CD4-positive, alpha-beta T cell treated with Interleukin-4 for 1 hour (primary cell): Measurements from ENCODE around the gene RAB3GAP2.
"Not testable (repeated sequence)": the region's sequence is repeated elsewhere in the genome, so short reads cannot be mapped to it uniquely, and the experiment has no call there.

Experiments used
- DNase-seq, 2 donors: peaks; one replicate each; pipeline ENCODE4 v3.0.0-alpha.2; 2020 to 2022

Gene RAB3GAP2

DNA sequence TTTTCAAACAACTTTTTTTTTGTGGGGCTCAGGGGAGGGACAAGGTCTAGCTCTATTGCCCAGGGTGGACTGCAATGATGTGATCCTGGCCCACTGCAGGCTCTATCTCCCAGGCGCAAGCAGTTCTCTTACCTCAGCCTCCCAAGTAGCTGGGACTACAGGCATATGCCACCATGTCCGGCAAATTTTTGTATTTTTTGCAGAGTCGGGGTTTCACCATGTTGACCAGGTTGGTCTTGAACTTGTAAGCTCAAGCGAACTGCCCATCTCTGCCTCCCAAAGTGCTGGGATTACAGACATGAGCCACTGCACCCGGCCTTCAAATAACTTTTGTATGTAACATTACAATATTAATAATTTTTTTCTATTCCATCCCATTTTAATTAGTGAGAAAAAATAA, 33.0 kb downstream of the RAB3GAP2 start:
- no peak for DNase-seq

DNA sequence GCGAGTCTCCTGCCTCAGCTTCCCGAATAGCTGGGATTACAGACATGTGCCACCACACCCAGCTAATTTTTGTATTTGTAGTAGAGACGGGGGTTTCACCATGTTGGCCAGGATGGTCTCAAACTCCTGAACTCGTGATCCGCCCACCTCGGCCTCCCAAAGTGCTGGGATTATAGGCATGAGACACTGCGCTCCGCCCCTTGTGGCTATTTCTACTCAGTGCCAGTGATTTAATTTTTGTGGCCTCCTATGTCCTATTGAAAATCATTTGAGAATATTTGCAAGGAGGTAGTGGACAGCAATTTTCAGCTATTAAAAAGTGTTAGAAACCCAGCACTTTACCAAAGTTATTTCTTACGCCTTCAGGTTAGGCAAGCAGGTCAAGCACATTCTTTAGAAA, 36.0 kb downstream of the RAB3GAP2 start:
- not testable (repeated sequence) for DNase-seq

DNA sequence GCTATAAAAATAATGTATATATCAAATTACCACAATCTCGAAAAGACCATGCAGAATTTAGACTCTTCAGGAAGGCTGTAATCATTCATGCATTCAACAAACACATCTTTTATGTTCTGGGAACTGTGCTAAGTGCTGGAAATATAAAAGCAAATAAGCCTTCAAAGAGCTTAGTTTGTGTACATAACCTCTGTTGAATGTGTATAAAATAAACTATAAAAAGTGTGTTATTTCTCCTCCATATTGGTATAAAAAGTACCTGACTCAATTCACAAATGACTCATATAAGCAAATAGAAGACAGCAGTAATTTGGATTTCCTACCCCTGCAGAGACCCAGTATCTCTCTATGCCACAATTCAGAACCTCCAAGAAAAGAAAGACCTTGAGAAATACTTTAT, 36.8 kb downstream of the RAB3GAP2 start:
- no peak for DNase-seq

DNA sequence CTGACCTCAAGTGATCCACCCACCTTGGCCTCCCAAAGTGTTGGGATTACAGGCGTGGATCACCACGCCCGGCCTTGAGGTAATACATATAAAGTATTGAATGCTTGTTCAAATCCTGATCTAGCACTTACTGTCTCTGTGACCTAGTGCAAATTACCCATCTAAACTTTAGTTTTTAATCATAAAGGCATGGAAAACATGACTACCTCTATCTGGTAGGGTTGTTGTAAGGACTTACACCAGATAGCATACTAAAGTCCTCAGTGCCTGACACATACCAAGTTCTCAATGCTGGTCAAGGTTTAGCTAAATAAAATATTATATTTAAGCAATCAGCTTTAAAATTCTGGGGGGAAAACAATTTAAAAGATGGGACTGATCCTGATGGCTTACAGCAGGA, 38.3 kb downstream of the RAB3GAP2 start:
- DNase-seq, result no peak

DNA sequence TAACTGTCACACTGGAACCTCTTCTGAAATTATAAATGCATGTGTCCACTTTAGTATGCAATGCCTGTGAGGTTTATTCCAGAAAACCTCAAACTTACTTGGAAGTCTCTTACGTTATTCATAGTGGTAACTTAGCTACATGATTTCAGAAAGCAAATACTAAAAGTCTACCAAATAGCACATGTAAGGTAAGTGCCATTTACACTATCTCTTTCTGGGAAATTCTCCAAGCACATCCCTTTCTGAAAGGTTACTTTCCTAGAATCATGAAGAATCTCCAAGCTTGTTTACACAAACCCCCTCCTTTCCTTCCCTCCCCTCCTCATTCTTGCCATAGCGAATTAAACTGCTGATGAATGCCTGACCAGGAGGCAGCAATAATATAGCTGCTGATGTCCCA, 42.5 kb downstream of the RAB3GAP2 start:
- DNase-seq, result no peak

- DNase-seq, result no peak
Measured at GRCh38 chr1:220227393-220227792, 44.9 kb downstream of the RAB3GAP2 start.

DNA sequence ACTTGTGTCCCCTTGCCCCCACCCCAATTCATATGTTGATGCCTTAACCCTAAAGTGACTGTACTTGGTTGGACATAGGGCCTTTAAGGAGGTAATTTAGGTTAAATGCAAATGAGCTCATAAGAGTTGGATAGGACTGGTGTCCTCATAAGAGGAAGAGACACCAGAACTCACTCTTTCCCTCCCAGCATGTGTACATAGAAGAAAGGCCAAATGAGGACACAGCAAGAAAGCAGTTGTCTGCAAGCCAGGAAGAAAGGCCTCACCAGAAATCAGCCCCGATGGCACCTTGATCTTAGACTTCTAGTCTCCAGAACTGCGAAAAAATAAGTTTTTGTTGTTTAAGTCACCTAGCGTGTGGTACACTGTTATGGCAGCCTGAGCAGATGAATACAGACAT, 45.5 kb downstream of the RAB3GAP2 start:
- DNase-seq, result no peak

GRCh38 chr1:220225957-220226356, 46.3 kb downstream of the RAB3GAP2 start:
- DNase-seq, result no peak

DNA sequence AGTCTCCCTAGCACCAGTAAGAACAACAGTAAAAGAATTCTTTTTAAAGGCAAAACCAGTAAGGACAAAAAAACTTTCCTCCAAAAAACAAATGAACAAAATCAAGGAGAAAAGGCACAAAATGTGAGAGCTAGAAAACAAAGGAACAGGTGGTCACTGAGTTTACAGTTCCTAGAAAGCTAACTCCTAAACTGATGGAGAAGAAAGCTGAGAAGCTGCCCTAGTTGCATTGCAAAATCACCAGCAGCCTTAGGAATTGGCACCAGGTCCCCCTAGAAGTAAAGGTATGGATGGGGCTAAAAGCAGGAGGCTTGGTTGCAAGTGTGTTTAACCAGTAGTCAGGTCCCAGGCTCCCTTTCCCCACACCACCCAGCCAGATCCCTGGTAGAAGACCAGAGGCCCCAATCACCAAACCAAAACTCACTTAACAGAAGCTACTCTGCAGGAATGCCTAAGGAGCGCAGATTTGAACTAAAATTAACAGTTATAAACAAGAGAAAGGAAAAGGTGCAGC, 47.6 kb downstream of the RAB3GAP2 start:
- no peak for DNase-seq

- DNase-seq, result no peak
Measured at GRCh38 chr1:220224033-220224432, 48.2 kb downstream of the RAB3GAP2 start.

GRCh38 chr1:220222939-220223338, 49.3 kb downstream of the RAB3GAP2 start:
- peak in 1 of 2 donors; percentile 14 for DNase-seq

- DNase-seq, result no peak
Measured at GRCh38 chr1:220221670-220222069, 50.6 kb downstream of the RAB3GAP2 start.

- DNase-seq, result no peak
Measured at GRCh38 chr1:220221269-220221668, 51.0 kb downstream of the RAB3GAP2 start.

DNA sequence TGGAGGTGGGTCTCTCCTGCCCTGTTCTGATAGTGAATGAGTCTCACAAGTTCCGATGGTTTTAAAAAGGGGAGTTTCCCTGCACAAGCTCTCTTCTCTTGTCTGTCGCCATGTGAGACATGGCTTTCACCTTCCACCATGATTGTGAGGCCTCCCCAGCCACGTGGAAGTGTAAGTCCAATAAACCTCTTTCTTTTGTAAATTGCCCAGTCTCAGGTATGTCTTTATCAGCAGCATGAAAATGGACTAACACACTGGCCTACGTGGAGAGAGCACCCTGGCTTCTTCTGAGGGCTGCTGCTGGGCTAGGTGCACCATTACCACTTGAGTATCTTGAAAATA, 51.6 kb downstream of the RAB3GAP2 start:
- DNase-seq, result not testable (repeated sequence)

GRCh38 chr1:220219865-220220698, 52.2 kb downstream of the RAB3GAP2 start:
- peak in 1 of 2 donors; percentile 30 for DNase-seq

GRCh38 chr1:220219136-220219442, 53.2 kb downstream of the RAB3GAP2 start:
- DNase-seq, result no peak

- peak; percentile 35 to 41 for DNase-seq
Measured at GRCh38 chr1:220218397-220219135, 53.7 kb downstream of the RAB3GAP2 start.

DNA sequence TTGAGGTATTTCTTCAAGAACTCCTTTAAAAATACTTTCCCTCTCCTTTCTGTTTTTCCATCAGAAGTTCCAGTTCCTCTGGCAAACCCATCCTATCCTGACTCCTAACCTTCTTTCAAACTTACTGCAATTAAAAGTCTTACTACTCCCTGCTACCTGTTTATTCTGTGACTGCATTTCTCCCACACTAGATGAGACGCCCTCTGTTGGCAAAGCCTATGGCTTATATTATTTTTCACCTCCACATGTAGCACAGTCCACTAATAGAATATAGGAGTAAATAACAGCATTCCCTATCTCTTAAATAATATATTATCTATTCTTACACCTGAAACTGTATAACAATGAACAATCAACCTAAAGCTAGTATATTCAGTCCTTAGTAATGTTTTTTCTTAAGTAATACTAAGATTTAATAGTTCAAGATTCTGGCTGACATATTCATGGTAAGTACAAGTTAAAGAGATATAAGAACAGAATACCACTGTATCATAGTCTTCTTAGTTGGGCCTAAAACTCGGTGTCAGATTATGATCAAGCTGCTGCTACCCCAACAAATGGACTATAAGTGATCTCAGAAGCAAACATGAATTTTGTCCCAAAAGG, 54.8 kb downstream of the RAB3GAP2 start:
- peak in 1 of 2 donors; percentile 11 for DNase-seq

DNA sequence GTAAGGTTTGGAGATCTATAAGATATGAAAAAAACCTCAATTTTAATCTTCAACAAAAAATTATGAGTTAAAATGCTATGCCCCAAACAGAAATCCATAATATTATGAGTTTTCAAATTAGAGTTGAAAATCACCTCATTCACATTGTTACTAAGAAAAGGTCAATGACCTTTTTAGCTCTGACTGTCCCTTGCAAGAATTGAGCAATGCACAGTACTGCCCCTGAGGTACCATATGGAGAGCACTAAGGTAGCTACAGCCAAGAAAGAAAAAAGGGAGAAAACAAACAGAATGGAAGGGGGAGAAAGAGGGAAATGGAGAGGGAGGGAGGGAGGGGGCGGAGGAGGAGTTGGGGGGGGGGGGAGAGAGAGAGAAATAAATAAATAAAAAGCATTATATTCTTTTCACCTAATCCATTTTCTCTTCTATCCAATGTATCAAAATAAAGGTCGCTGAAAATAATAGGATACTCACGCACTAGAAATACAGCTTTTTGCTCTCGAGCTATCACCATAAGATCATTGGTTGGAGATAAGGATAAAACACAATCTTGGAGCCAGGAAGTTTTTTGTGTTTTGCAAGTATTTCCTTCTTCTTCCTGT, 58.8 kb downstream of the RAB3GAP2 start:
- DNase-seq, result no peak

DNA sequence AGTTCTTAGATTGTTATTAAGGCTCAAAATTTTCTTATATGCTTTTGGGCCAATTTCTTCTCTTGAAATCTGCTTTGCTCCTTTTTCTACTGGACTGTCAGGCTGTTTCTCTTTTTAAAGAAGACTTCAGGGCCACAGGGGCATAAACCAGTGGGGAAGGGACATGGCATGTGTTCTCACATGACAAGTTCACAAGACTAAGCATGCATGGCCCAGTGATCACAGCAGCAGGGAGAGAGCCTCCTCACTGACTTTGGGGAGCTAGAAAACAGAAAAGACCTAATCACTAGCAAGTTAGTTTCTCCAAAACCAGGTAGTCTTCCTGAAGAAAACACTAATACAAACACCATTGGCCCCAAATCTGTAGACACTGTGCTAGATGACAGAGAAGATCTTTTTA, 64.8 kb downstream of the RAB3GAP2 start:
- no peak for DNase-seq

DNA sequence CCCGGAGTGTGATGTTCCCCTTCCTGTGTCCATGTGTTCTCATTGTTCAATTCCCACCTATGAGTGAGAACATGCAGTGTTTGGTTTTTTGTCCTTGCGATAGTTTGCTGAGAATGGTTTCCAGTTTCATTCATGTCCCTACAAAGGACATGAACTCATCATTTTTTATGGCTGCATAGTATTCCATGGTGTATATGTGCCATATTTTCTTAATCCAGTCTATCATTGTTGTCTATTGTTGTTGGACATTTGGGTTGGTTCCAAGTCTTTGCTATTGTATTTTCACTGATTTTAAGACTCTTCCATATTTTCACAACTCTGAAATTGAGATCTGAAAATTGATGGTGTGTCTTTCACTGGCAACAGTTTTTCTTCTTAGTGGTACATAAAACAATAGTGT, 67.5 kb downstream of the RAB3GAP2 start:
- DNase-seq, result not testable (repeated sequence)

- no peak for DNase-seq
Measured at GRCh38 chr1:220203816-220204215, 68.4 kb downstream of the RAB3GAP2 start.
